GM21619 (cell line): ENCODE measurements around the gene MKX.

Source experiments
- ATAC-seq: cut with Tn5 transposase; IDR thresholded peaks from one replicate; pipeline ENCODE4 v1.9.1; 2021; ENCODE audit not compliant: unreplicated experiment

Gene MKX

GRCh38 chr10:27745732-27746396, at the start of gene MKX:
Gene MKX, minus strand, starts transcription at chr10:27745819. Its CDS starts 2,404 bp downstream, at chr10:27743415.
- ATAC-seq, result no peak

- ATAC-seq, result no peak
Measured at GRCh38 chr10:27794157-27794556, 48.5 kb upstream of the MKX start.

GRCh38 chr10:27792216-27792615, 46.6 kb upstream of the MKX start:
- no peak for ATAC-seq

GRCh38 chr10:27784272-27784671, 38.7 kb upstream of the MKX start:
- no peak for ATAC-seq

GRCh38 chr10:27783660-27784059, 38.0 kb upstream of the MKX start:
- no peak for ATAC-seq

GRCh38 chr10:27779462-27780015, 33.9 kb upstream of the MKX start:
- no peak for ATAC-seq

GRCh38 chr10:27774831-27775230, 29.2 kb upstream of the MKX start:
- no peak for ATAC-seq

GRCh38 chr10:27771231-27771630, 25.6 kb upstream of the MKX start:
- ATAC-seq, result no peak

- no peak for ATAC-seq
Measured at GRCh38 chr10:27770181-27770580, 24.6 kb upstream of the MKX start.

- no peak for ATAC-seq
Measured at GRCh38 chr10:27760867-27761266, 15.2 kb upstream of the MKX start.

GRCh38 chr10:27759483-27760272, 14.1 kb upstream of the MKX start:
- ATAC-seq, result no peak

GRCh38 chr10:27752673-27753237, 7.1 kb upstream of the MKX start:
- ATAC-seq, result no peak

GRCh38 chr10:27748601-27749000, 3.0 kb upstream of the MKX start:
- ATAC-seq, result no peak

GRCh38 chr10:27747096-27747451, 1.5 kb upstream of the MKX start:
- ATAC-seq, result no peak

- no peak for ATAC-seq
Measured at GRCh38 chr10:27746397-27747095, 927 bp upstream of the MKX start.

GRCh38 chr10:27744802-27745731, 552 bp downstream of the MKX start:
- no peak for ATAC-seq

GRCh38 chr10:27743877-27744801, 1.5 kb downstream of the MKX start:
- no peak for ATAC-seq

GRCh38 chr10:27743012-27743876, 2.4 kb downstream of the MKX start:
- no peak for ATAC-seq
